ENCODE measurements around the gene TSHZ1. TPM values are rescaled to one million over a fixed set of nuclear protein-coding genes. Genes with fewer than 3 reads are reported as not detected.
"Not testable (repeated sequence)": the region's sequence is repeated elsewhere in the genome, so short reads cannot be mapped to it uniquely, and the experiment has no call there.

Gene TSHZ1
- total RNA-seq, 2 experiments from 2014 or later: 23.7 to 25.2 TPM

- H3K4me3 Mint-ChIP-seq: no peak overlapping the region
- no peak overlapping the region for H3K27ac Mint-ChIP-seq
- ATAC-seq (ENCODE audit: low read depth) (no peak), DNase-seq (no peak)
- peaks cover 7% of the 10 kb centered on the region for H3K4me1 Mint-ChIP-seq
- H3K36me3 Mint-ChIP-seq: no peaks in the 10 kb centered on the region
- no peaks in the 10 kb centered on the region for H3K9me3 Mint-ChIP-seq
- peaks cover 7% of the 10 kb centered on the region for H3K27me3 Mint-ChIP-seq
- POLR2A ChIA-PET: interaction anchor here (0.6 kb wide), 1 partner anchor 92 kb away, joined by 4 read pairs; no protein-coding TSS in a partner anchor
These were observed 38.1 kb upstream of the TSHZ1 start for GRCh38 chr18:75172299-75173124.

DNA sequence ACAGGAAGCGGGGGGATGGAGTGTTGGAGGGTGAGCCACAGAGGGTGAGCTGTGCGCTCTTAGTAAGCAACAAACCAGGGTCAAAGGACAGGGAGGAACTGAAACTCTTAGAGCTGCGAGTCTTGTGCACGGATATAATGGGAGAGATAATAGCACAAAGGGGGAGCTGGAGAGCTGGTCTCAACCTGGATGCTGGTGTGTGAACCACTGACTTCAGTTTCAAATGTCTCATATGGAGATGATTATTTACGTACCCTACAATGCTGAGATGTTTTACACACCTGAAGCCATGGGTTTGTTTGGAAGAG lies 37.5 kb upstream of the TSHZ1 start:
- POLR2A ChIA-PET: no interaction called here
- DNase-seq (no peak), ATAC-seq (ENCODE audit: low read depth) (no peak)
- H3K36me3 Mint-ChIP-seq: no peaks in the 10 kb centered on the region
- peaks cover 7% of the 10 kb centered on the region for H3K27me3 Mint-ChIP-seq
- peaks cover 7% of the 10 kb centered on the region for H3K4me1 Mint-ChIP-seq
- no peaks in the 10 kb centered on the region for H3K9me3 Mint-ChIP-seq
- H3K4me3 Mint-ChIP-seq: no peak overlapping the region
- no peak overlapping the region for H3K27ac Mint-ChIP-seq

GRCh38 chr18:75173738-75174137 lies 36.9 kb upstream of the TSHZ1 start:
- ATAC-seq (ENCODE audit: low read depth) (no peak), DNase-seq (no peak)
- Mint-ChIP-seq H3K4me1 (peaks cover 7% of the 10 kb centered on the region), H3K27me3 (peaks cover 5% of the 10 kb centered on the region), H3K27ac (no peak overlapping the region), H3K36me3 (no peaks in the 10 kb centered on the region), H3K9me3 (no peaks in the 10 kb centered on the region), H3K4me3 (no peak overlapping the region)
- POLR2A ChIA-PET: no interaction called here

DNA sequence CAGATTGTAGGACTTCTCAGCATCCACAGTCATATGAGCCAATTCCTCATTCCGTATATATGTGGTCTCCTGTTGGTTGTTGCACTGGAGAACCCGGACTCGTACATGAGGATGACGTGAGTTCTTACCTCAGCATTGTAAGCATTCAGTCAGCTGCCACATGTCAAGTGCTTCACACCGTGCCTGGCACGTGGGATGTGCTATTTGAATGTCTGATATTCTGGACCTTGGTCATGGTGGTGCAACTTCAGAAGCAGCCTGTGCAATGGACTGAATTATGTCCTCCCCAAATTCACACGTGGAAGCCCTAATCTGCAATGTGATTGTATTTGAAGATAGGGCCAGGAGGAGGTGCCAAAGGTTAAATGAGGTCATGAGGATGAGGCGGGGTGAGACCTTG lies 33.7 kb upstream of the TSHZ1 start:
- POLR2A ChIA-PET: no interaction called here
- Mint-ChIP-seq H3K27me3 (peaks cover 8% of the 10 kb centered on the region), H3K27ac (no peak overlapping the region), H3K4me1 (peaks cover 7% of the 10 kb centered on the region), H3K9me3 (no peaks in the 10 kb centered on the region), H3K4me3 (no peak overlapping the region), H3K36me3 (no peaks in the 10 kb centered on the region)
- no peak for ATAC-seq (ENCODE audit: low read depth)
- DNase-seq: no peak

DNA sequence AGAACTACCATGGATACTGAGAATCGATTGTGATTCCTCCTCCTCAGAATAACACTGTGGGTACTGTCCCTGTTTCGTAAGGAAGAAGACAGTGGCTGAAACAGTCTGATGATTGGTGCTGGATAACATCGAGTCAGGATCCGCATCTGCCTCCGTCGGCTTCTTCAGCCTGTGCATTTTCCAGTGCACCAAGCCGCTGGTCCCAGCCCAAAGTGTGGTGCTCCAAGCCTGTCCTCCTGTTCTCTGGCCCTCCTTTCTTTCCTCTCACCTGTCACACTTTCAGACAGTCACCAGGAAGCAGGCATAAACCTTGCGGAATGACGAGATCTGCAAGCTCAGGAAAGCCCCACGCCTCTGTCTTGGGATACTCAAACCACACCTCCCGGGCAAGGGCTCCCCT lies 32.2 kb upstream of the TSHZ1 start:
- no peak for DNase-seq
- POLR2A ChIA-PET: no interaction called here
- no peaks in the 10 kb centered on the region for H3K9me3 Mint-ChIP-seq
- H3K27ac Mint-ChIP-seq: no peak overlapping the region
- peaks cover 8% of the 10 kb centered on the region for H3K27me3 Mint-ChIP-seq
- no peaks in the 10 kb centered on the region for H3K36me3 Mint-ChIP-seq
- no peak for ATAC-seq (ENCODE audit: low read depth)
- H3K4me3 Mint-ChIP-seq: no peak overlapping the region
- peaks cover 3% of the 10 kb centered on the region for H3K4me1 Mint-ChIP-seq

DNA sequence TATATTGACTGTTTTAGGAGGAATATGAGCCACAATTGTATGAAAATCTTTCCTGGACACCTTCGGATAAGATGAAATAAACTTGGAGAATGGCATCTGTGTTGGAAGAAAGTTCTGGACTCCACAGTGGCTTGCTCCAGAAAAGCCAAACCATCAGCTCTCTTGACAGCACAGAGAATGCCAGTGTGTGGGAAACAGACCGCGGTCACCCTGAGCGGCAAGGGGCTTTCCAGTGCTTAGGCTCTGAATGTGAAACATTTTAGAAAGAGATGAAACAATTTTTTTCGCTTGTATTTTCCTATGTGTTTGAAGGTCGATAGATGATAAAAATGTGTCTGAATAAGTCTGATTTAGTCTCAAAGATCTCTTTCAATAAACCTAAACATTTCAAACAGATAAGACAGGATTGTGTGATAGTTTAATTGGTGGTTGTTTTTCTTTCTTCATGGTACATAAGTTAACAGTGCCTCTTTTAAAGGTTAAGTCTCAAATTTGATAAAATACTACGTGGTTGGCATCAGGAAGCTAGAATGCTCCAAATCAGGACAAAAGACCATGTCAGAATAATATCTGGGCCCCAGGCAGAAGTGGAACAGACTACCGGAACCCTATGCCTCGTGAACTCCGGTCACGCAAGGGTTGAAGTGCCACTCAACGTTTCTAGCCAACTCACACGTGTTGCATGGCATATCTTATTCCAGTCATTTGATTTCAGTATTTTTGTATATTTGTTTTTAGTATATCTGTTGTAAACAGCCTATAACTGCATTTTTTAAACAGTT lies 30.6 kb upstream of the TSHZ1 start:
- DNase-seq: no peak
- no peak overlapping the region for H3K4me3 Mint-ChIP-seq
- no peak for ATAC-seq (ENCODE audit: low read depth)
- no peaks in the 10 kb centered on the region for H3K4me1 Mint-ChIP-seq
- no peaks in the 10 kb centered on the region for H3K9me3 Mint-ChIP-seq
- H3K27me3 Mint-ChIP-seq: peaks cover 8% of the 10 kb centered on the region
- POLR2A ChIA-PET: no interaction called here
- no peaks in the 10 kb centered on the region for H3K36me3 Mint-ChIP-seq
- no peak overlapping the region for H3K27ac Mint-ChIP-seq

- H3K9me3 Mint-ChIP-seq: no peaks in the 10 kb centered on the region
- no peak for DNase-seq
- H3K4me3 Mint-ChIP-seq: no peak overlapping the region
- H3K4me1 Mint-ChIP-seq: no peaks in the 10 kb centered on the region
- no peak for ATAC-seq (ENCODE audit: low read depth)
- no peak overlapping the region for H3K27ac Mint-ChIP-seq
- H3K36me3 Mint-ChIP-seq: no peaks in the 10 kb centered on the region
- peaks cover 8% of the 10 kb centered on the region for H3K27me3 Mint-ChIP-seq
- POLR2A ChIA-PET: no interaction called here
These were observed 27.1 kb upstream of the TSHZ1 start for GRCh38 chr18:75183524-75183923.

GRCh38 chr18:75183973-75184493 lies 26.6 kb upstream of the TSHZ1 start:
- Mint-ChIP-seq H3K4me3 (no peak overlapping the region), H3K36me3 (no peaks in the 10 kb centered on the region), H3K27me3 (peaks cover 8% of the 10 kb centered on the region), H3K9me3 (no peaks in the 10 kb centered on the region), H3K4me1 (no peaks in the 10 kb centered on the region), H3K27ac (no peak overlapping the region)
- DNase-seq: no peak
- POLR2A ChIA-PET: no interaction called here
- no peak for ATAC-seq (ENCODE audit: low read depth)

DNA sequence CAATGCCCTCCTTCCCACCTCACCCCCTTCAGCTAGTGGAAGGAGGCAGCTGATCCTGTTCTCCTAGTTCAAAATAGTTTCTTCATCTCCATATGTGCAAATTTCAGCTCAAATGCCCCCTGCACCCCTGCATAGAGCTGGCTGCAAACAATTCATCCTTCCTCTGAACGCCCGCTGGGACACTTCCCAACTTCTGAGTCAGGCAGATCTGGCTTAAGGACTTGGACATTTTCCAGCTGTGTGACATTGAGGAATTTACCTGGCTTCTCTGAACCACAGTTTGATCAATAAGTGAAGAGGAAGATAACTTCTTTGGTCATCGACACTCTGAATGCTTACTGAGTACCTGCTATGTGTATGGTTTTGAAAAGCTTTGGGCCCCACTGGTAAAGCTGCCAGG lies 25.1 kb upstream of the TSHZ1 start:
- no peak for ATAC-seq (ENCODE audit: low read depth)
- no peak overlapping the region for H3K4me3 Mint-ChIP-seq
- H3K27ac Mint-ChIP-seq: no peak overlapping the region
- H3K4me1 Mint-ChIP-seq: no peaks in the 10 kb centered on the region
- H3K27me3 Mint-ChIP-seq: peaks cover 8% of the 10 kb centered on the region
- H3K36me3 Mint-ChIP-seq: no peaks in the 10 kb centered on the region
- POLR2A ChIA-PET: no interaction called here
- H3K9me3 Mint-ChIP-seq: no peaks in the 10 kb centered on the region
- DNase-seq: no peak

DNA sequence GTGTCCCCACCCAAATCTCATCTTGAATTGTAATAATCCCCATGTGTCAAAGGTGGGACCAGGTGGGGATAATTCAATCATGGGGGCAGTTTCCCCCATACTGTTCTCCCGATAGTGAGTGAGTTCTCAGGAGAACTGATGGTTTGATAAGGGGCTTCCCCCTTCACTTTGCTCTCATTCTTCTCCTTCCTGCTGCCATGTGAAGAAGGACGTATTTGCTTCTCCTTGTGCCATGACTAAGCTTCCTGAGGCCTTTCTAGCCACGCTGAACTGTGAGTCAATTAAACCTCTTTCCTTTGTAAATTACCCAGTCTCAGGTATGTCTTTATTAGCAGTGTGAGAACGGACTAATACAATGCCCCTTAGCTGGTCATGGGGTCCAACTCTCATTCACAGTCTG lies 22.9 kb upstream of the TSHZ1 start:
- H3K27ac Mint-ChIP-seq; H3K4me1 Mint-ChIP-seq; H3K4me3 Mint-ChIP-seq; POLR2A ChIA-PET; H3K27me3 Mint-ChIP-seq; H3K9me3 Mint-ChIP-seq; H3K36me3 Mint-ChIP-seq; DNase-seq; ATAC-seq (ENCODE audit: low read depth): not testable (repeated sequence)

GRCh38 chr18:75189696-75190095 lies 20.9 kb upstream of the TSHZ1 start:
- no peak overlapping the region for H3K4me3 Mint-ChIP-seq
- H3K9me3 Mint-ChIP-seq: no peaks in the 10 kb centered on the region
- DNase-seq: no peak
- POLR2A ChIA-PET: no interaction called here
- no peaks in the 10 kb centered on the region for H3K36me3 Mint-ChIP-seq
- no peaks in the 10 kb centered on the region for H3K4me1 Mint-ChIP-seq
- ATAC-seq (ENCODE audit: low read depth): no peak
- H3K27me3 Mint-ChIP-seq: no peaks in the 10 kb centered on the region
- no peak overlapping the region for H3K27ac Mint-ChIP-seq

DNA sequence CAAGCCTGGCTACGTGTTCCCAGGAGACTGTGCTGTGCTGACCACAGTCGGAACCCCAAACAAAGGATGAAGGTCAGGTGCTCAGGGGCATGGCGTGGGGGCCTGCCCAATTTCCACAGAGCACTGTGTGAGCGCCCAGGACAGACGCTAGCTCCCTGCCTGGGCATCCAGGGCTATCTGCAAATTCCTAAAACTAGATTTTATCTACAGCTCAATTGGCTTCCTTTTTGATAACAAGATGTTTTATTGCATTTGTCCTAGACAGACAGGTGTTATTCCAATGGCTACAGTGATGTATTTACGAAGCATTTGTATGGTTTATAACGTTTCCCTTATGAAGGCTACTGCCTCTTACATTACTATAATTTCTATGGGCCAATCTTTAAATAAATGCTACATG lies 17.7 kb upstream of the TSHZ1 start:
- POLR2A ChIA-PET: no interaction called here
- H3K9me3 Mint-ChIP-seq: no peaks in the 10 kb centered on the region
- no peak for DNase-seq
- H3K27me3 Mint-ChIP-seq: no peaks in the 10 kb centered on the region
- H3K27ac Mint-ChIP-seq: peak overlapping the region; percentile 26
- H3K4me3 Mint-ChIP-seq: no peak overlapping the region
- peaks cover under 1% of the 10 kb centered on the region for H3K4me1 Mint-ChIP-seq
- ATAC-seq (ENCODE audit: low read depth): no peak
- H3K36me3 Mint-ChIP-seq: peaks cover 5% of the 10 kb centered on the region

DNA sequence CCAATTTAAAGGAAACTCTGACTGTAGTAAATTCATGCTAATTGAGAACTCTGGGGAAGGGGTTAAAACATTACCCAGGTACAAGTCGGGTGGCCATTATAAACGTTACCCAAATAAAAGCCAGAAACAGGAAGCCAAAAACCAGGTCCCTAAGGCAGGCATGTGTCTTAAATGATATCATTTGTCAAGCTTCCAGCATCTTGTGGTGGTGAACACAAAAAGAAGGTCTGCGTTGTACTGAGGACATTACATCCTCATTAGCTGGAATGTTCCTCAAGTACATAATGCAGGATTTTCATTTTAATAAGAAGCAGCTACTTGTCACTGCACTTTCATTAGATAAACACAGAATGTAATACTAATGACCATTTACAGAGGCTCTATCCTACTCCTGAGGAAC lies 12.6 kb upstream of the TSHZ1 start:
- peaks cover 14% of the 10 kb centered on the region for H3K36me3 Mint-ChIP-seq
- no peaks in the 10 kb centered on the region for H3K27me3 Mint-ChIP-seq
- H3K27ac Mint-ChIP-seq: no peak overlapping the region
- no peaks in the 10 kb centered on the region for H3K9me3 Mint-ChIP-seq
- DNase-seq (no peak), ATAC-seq (ENCODE audit: low read depth) (no peak)
- H3K4me1 Mint-ChIP-seq: peaks cover 8% of the 10 kb centered on the region
- POLR2A ChIA-PET: no interaction called here
- H3K4me3 Mint-ChIP-seq: no peak overlapping the region

DNA sequence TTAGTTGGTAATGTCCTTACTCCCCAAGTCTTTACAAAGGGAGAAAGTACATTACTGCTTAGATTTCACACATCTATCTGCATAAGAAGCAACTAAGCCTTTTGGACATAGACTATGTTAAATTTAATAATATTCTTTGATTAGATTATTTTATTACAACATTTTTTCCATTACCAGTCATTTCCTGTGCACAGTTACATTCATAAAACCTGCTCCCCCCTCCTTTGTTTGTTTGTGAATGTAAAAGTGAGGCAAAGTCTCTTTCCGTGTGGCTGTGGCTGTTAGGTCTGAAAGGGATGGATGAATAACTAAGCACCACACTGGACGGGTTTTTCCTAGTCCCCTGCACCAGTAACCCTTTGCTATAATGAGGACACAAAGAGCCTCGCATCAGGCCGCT lies 11.3 kb upstream of the TSHZ1 start:
- no peak for ATAC-seq (ENCODE audit: low read depth)
- POLR2A ChIA-PET: no interaction called here
- peaks cover 8% of the 10 kb centered on the region for H3K4me1 Mint-ChIP-seq
- H3K4me3 Mint-ChIP-seq: no peak overlapping the region
- DNase-seq: no peak
- H3K27me3 Mint-ChIP-seq: no peaks in the 10 kb centered on the region
- no peak overlapping the region for H3K27ac Mint-ChIP-seq
- peaks cover 14% of the 10 kb centered on the region for H3K36me3 Mint-ChIP-seq
- no peaks in the 10 kb centered on the region for H3K9me3 Mint-ChIP-seq
